HG02642 (cell line): ENCODE data around the gene NUP214.
"Not testable (repeated sequence)": the region's sequence is repeated elsewhere in the genome, so short reads cannot be mapped to it uniquely, and the experiment has no call there.

Source experiments
- ATAC-seq: cut with Tn5 transposase; IDR thresholded peaks from one replicate; pipeline ENCODE4 v1.9.1; 2021; ENCODE audit warnings: mild to moderate bottlenecking; ENCODE audit not compliant: unreplicated experiment, poor library complexity

Gene NUP214

DNA sequence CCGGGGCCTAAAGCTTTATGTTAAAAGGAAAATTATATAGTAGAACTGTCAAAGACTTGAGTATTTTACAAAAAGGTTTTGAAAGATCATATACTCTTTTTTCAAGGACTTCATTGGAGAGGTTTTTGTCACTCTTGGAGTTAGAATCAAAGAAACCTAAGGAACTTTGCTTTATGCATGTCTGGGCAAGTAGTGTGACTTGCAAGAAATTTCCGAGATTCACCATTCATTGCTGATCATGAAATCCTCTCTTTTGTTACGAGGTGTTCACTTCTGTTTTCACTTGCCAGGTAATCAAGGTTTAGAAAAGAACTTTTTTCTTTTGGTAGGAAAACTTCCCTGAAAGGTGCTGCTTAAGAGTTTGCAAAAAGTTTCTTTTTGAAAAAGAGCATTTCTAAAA lies 64.8 kb downstream of the NUP214 start:
- ATAC-seq, result no peak

DNA sequence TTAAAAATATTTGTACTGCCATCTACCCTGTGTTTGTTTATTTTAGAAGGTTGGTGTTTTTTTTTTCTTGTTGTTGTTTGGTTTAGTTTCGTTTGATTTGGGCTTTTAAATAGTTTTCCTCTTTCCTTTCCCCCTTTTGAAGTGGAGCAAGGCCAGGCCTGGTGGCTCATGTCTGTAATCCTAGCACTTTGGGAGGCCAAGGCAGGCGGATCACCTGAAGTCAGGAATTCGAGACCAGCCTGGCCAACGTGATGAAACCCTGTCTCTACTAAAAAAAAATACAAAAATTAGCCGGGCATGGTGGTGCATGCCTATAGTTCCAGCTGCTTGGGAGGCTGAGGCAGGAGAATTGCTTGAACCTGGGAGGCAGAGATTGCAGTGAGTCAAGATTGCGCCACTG lies 65.6 kb downstream of the NUP214 start:
- not testable (repeated sequence) for ATAC-seq

DNA sequence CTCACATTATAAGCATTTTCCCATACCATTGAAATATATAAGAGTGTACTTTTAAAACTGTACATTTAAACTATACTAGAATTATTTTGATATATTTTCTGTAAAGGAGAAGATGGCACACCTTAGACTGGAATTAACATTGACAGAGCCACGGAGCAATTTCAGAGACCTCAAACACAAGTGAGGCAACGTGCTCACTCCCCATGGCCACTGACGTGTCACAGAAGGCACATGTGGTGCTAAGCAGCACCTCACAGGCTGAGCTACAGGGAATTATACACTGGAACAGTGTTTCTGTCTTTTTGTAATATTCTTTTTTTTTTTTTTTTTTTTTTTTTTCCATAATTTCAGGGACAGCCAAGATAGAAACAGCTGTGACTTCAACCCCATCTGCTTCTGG lies 66.5 kb downstream of the NUP214 start:
- ATAC-seq, result no peak

DNA sequence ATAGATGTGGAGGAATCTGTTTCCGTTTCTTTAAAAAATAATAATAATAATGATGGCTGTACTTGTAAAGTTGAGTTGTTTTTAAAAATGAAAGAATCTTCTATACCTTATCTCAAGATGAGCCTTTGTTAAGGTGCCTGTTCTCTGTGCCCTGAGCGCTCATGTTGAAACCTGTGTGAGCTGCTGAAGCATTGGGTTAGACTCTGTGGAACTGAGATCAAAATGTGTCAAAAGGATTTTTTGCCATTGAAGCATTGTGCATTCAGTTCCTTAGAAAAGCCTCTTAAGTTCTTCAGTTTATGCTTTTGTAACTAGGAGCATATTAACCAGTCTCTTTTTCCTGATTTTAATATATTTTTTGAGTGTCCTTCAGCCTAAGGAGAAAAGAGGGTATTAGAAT lies 67.7 kb downstream of the NUP214 start:
- ATAC-seq, result no peak

DNA sequence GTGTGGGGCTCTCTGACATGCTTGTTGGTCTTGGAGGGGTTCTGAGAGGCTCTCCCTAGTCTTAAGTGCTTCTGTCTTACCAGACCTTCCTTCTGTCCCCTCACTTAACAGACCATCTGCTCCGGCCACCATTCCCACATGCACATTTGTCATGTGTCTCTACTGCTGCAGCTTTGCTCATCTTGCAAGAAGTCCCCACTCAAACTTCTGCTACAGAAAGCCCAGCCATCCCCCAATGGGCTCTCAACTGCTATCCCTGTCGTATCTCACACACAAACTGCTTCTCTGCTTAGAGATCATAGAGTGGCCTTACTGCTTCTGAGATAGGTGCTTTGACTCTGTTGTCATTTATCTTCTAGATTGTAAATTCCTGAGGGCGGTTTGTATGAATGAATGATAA lies 69.4 kb downstream of the NUP214 start:
- ATAC-seq, result no peak

DNA sequence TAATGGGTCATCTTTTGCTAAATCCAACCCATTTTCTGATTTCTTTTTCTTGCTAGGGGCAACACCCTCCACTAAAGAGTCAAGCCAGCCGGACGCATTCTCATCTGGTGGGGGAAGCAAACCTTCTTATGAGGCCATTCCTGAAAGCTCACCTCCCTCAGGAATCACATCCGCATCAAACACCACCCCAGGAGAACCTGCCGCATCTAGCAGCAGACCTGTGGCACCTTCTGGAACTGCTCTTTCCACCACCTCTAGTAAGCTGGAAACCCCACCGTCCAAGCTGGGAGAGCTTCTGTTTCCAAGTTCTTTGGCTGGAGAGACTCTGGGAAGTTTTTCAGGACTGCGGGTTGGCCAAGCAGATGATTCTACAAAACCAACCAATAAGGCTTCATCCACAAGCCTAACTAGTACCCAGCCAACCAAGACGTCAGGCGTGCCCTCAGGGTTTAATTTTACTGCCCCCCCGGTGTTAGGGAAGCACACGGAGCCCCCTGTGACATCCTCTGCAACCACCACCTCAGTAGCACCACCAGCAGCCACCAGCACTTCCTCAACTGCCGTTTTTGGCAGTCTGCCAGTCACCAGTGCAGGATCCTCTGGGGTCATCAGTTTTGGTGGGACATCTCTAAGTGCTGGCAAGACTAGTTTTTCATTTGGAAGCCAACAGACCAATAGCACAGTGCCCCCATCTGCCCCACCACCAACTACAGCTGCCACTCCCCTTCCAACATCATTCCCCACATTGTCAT lies 72.0 kb downstream of the NUP214 start:
- no peak for ATAC-seq

DNA sequence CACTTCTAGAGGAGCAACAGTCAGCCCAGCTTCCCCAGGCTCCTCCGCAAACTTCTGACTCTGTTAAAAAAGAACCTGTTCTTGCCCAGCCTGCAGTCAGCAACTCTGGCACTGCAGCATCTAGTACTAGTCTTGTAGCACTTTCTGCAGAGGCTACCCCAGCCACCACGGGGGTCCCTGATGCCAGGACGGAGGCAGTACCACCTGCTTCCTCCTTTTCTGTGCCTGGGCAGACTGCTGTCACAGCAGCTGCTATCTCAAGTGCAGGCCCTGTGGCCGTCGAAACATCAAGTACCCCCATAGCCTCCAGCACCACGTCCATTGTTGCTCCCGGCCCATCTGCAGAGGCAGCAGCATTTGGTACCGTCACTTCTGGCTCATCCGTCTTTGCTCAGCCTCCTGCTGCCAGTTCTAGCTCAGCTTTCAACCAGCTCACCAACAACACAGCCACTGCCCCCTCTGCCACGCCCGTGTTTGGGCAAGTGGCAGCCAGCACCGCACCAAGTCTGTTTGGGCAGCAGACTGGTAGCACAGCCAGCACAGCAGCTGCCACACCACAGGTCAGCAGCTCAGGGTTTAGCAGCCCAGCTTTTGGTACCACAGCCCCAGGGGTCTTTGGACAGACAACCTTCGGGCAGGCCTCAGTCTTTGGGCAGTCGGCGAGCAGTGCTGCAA lies 72.8 kb downstream of the NUP214 start:
- no peak for ATAC-seq

DNA sequence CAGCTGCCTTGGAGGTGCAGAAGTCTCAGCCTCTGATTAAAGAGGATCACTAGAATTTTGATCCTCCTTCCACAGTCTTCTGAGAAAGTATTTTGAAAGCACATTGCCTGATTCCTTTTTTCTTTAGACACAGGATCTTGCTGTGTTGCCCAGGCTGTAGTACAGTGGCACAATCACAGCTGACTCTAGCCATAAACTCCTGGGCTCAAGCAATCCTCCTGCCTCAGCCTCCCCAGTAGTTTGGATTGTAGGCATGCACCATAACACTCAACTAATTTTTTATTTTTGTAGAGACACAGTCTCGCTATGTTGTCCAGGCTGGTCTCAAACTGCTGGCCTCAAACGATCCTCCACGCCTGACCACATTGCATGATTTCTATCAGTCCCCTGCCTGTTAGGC lies 76.5 kb downstream of the NUP214 start:
- no peak for ATAC-seq

DNA sequence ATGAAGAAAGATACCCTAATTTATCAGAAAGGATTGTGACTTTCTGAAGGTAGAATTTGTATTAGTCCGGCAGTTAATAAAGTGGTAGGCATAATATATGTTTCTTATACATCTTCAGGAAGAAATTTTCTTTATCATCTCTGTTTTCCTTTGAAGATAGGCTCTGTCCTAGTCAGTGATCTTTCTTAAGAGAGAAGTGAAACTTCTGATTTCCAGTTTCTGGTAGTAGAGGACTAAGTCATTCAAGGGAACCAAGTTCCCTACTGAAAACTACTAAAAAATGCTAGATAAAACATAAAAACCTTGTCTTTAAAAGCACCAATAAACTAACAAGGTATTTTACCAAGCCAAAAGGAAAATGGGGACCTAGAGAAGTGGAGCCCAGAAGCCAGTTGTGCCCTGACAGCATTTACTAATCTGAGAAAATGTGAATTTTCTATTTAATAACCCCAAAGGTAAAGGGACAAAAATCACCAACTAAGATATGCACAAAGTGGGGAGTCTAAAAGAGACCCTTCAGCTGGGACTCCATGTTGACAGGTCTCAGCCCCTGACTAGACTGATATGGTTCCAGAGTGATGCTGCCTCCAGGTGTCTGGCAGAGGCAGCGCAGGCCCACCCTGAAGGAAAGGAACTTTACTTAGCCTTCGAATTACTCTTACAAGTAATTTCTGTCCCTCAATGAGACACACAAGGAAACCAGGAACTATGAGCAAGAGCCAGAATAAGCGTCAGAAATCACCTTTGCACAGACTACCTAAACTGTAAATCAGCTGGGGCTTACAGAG lies 78.2 kb downstream of the NUP214 start:
- no peak for ATAC-seq

DNA sequence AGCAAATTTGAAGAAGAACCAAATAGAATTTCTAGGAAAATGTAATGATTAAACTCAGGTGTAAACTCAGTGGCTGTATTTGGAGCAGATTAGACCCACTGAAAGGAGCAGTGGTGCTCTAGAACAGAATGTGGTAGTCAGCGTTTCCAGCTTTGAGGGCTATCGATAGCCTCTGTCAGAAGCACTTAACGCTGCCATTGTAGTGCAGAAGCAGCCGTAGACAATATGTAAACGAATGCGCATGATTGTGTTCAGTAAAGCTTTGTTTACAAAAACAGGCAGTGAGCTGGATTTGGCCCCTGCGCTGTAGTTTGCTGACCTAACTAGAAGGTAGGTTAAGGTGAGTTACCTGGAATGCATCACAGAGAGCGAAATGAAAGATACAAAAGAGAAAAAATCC lies 78.9 kb downstream of the NUP214 start:
- no peak for ATAC-seq

DNA sequence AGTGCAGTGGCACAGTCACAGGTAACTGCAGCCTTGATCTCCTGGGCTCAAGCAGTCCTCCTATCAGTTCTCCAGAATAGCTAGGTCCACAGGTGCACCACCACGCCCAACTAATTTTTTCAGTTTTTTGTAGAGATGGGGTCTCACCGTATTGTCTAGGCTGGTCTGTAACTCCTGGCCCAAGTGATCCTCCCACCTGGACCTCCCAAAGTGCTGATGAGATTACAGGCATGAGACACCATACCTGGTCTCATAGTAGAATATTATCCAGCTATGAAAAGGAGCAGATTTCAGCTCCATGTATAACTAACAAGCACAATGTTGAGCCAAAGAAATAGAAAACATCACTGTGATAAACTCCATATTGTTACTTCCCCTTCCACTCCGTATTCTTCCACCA lies 81.1 kb downstream of the NUP214 start:
- ATAC-seq, result no peak

DNA sequence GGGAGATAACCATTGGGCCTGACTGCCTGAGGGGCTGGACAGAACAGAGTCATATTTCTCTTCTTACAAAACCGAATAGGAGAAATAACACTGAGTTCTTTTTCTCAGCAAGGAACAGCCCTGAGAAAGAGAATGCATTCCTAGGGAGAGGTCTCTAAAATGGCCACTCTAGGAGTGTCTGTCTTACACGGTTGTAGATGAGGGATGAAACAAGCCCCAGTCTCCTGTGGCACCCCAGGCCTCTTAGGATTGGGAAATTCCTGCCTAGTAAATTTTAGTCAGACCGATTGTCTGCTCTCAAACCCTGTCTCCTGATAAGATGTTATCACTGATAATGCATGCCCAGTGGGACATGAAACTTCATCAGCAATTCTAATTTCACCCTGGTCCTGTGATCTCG lies 86.5 kb downstream of the NUP214 start:
- not testable (repeated sequence) for ATAC-seq

DNA sequence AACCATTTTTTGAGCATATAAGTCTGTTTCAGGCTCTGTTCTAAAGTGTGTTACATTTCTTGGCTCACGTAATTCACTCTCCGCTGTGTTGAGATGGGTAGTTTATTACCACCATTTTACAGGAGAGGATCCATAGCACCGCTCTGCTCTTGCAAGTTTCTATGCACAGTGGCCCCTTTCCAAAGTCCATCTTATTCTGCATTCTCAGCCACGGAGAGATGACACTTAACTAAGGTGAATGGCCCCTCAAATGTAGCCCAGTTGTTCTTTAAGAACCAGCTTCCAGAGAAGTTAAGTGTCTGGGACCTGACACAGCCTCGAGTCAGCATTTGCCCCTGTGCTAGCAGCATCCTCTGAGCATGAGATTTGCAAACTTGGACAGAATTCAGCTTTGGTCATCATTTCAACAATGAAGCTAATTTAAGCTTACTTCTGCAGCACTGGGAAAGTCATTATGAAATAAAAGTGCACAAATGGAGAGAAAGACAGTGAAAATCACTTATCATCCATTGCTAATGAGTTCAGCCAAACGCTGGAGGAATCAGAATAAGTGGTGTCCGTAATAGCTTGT lies 89.0 kb downstream of the NUP214 start:
- ATAC-seq, result no peak

DNA sequence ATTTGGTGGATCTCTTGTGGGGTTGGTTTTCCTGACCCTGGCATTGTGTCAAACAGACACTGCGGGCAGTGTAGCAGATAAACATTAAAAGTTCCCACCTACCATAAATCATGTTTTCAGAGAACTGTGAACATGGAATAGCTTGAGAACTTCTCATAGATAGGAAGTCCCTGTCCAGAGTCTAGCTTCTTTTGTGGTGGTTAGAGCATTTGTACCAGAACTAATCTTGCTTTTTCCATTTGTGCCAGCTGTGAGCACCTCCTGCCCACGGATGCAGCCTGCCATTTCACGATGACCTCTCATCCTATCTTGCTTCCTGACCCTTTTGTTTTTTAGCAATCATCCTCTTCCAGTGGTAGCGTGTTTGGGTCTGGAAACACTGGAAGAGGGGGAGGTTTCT lies 89.5 kb downstream of the NUP214 start:
- no peak for ATAC-seq

DNA sequence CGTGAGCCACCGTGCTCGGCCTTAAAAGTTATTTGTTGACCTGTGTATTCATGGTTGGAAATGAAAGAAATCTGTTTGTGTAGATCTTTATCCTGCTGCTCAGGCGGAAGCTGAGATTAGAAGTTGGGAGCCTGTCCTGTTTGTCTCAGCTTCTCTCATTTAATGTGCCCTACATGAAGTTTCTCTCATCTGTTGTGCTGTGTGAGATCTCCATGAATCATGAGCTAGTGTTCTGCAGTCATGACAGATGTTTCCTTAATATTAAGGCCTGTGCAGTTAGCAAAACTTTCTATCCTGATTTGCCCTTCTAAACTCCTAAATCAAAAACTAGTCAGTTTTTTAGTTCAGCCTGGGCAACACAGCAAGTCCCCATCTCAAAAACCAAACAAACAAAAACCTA lies 91.4 kb downstream of the NUP214 start:
- ATAC-seq, result no peak

DNA sequence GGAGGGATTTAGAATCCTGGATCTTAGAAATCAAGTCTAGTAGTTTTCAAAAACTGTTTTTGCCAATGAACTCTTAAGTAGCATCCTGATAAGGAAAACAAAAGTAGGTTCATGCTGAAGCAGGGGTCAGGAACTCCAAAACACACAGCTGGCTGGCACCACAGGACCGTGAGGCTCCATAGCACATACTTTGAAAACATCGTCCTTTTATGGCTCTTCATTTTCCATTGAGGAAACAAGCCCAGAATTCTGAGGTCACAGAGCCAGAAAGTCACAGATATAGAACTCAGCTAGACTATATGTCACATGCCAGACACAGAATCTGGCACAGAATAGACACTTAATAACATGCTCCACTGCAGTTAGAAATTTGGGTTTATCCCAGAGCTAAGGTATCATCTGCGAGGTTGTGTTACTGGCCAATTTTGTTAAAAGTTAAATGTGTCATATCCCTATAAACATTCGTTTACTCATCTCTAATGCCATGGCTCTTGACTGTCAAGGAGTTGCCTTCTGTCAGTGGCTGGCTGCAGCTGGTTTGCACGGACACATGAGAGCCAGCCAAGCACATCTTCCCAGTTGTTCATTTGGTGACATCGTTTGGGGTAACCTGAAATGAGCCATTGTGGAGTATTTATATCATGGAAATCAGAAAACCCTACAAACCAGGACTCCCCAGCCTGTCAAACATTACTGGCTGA lies 92.1 kb downstream of the NUP214 start:
- no peak for ATAC-seq

DNA sequence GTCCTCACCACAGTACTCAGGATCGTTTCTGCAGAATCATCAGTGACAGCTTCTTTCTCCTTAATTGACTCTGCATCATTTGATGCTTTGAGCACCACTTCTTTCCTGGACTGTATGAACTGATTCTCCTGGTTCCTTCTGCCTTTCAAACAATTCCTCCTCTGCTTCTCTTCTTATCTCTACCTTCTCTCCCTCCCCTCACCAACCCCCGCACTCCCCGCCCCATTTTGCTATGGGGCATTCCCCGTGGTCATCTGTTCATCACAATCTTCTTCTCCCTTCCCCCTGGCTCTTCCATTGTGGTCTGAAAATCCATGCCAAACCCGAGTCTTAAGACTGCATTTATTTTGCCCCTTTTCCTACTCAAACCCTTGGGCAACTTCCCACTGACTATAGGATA lies 93.0 kb downstream of the NUP214 start:
- ATAC-seq, result no peak

DNA sequence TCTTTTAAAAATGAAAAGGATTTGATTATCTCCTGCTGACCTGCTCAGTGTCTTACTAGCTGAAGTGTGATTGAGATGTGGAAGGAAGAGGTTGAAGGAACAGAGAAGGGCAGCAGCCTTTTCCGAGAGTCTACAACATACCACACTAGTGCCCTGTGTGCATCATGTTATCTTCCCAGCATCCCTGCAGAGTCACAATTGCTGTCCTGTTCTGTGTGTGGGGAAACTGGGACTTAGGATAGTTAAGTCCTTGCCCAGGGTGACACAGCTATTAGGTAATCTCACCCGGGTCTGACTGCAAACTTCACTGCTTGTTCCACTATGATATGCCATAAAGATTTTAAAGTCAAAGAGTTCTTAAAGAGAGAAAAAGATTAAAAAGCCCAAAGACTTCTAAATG lies 95.1 kb downstream of the NUP214 start:
- ATAC-seq, result no peak

DNA sequence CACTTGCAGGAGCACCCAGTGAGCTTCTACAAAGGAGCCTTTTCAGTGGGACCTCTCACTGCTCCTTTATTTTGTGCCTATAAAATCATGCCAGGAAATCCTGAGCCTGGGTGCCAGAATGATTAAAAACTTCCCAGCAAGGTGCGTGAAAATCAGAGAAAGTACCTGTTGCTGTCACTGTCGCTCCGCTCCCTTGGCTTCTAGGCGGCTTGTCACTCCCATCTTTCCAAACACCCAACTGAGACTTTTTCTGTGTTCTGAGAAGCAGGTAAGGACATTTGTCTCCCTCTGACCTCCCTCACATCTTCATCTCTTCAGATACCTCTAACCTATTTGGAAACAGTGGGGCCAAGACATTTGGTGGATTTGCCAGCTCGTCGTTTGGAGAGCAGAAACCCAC lies 97.1 kb downstream of the NUP214 start:
- ATAC-seq, result no peak

DNA sequence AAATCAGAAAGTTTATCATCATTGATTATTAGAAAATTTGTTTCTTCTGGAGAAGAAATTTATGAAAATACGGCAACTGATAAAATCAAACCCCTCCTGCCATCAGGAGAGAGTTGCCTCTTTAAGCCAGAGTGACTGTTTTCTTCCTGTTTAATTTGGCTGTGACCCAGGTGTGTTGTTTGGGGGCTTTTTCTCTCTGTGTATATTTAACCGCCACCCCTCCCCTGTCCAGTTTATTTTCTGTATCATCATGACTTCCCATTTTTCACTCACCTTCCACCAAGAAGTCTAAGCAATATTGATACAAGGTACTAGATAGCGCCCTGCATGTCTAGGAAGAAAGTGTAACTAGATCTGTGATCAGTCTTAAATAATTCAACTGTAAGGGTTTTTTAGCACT lies 100.8 kb downstream of the NUP214 start:
- no peak for ATAC-seq
